ENCODE measurements around the gene RIPOR2.
A peak's percentile ranks its signal among the peaks of the same experiment; 100 is the strongest.

RIPOR2 gene

DNA sequence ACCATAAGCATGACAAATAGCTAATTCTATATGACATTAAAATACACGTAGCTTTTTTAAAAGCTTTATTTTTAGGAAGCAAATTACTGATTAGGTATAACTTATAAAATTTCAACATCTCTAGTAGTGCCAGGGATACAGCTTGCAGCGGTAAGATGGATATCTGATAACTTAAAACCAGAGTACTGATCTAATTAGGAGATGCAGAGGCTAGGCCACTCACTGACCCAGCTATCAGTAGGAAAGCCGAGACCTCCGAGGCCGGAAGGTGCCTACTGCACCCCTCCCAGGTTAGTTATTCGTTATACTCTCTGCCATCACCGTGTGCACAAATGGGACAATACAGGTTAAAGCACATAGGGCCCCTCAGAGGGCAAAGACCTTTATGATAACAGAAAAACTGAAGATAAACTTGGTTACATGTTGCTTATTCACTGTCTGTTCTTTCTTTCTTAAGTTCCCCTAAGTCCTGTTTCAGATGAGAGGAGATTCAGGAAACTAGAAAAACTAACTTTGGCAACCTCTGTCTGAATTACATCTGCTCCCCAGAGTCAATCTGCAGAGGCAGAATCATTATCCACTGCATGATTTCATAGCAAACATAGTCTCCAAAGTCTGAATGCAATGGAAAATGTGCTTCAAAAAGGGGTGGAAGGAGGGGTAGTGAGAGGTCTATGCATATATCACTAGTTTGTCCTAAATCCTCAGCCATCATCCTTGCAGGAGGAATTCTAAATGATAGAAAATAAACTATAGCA, 60.8 kb downstream of the RIPOR2 start:
- no peak for DNase-seq

DNA sequence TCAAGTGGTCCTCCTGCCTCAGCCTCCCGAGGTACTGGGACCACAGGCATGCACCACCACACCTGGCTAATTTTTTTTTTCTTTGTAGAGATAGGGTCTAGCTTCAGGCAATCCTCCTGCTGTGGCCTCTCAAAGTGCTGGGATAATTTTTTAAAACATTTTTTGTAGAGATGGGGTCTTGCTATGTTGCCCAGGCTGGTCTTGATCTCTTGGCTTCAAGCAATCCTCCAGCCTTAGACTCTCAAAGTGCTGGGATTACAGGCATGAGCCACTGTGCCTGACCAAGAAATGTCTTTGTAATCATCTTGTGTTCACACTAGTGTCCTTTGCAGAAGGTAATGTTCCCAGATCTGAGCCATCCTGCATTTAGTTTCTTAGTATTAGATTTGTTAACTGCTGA, 61.6 kb downstream of the RIPOR2 start:
- no peak for DNase-seq

DNA sequence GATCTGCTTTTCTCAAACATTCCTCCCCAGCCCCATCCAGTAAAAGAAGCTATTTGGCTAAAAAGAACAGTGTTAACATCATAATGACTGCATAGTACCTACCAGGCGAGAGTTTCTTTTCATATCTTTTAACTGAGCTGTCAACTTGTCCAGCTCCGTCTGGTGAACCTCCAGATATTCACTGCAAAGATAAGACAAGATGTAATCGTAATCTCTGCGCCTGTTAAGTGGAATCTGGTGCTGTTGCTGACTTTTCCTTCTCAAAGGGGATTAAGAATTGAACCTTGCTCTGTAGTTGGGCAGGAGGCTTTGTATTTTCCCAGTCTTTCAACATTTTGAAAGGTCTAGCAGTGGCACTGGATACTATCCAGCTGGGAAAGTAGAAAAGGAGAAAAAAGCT, 63.0 kb downstream of the RIPOR2 start:
- no peak for DNase-seq

DNA sequence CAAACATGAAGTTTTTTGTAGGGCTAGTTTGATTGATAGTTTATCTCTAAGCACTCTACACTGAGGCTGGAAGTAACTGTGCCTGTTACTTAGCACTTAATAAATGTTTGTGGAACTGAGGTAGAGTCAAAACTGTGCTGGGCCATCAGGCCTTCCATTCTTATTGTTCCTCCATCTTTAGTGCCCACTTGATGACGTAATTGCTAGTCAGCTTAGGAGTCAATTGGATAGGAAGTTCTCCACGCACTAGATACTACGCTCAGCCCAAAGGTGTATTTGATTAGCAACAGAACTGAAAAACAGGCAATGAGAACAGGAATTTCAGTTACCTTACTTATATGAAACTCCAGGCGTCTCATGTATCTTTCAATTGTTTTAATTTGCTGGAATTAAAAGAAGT, 67.0 kb downstream of the RIPOR2 start:
- DNase-seq: no peak

DNA sequence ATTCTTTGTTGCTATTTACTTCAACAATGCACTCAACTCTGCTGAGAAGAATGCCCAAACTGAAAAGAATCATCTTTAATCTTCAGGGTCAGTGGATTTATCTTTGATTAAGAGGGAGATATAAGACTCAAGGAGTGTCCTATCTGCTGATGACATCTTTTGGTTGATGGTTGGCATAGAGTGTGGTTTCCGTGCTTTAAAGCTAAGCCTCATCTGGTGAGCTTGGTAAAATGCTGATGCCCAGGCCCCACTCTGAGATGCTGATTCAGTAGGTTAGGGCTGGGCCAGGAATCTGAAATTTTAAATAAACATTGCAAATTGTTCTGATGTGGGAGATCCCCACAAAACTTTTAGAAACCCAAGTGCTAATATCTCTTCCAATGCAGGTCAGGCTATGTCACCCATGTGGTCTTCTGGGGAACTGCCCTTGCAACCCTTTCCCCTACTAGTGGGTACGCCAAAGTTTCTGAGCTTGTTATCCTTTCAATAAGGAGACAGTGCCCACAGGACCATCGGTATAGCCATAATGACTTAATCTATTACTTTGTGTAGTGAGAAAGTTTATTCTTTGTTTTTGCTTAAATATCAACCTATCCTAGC, 68.6 kb downstream of the RIPOR2 start:
- no peak for DNase-seq

DNA sequence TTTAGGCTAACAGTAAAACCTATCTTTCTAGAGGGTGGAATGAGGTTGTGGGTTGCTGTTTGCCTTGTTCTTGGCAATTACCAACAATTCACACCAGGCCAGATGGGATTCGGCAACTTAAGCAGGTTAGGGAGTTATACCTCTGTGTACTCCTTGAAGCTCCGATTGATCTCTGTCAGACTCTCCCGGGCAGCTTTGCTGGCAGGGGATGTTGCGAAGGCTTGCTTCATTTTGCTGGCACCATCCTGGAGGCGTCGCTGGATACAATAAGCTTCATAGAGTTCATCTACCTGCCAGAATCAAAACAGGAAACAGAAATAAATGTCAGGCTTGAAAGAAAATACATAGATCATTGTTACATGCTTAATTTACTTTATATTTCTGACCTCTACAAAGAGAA, 70.6 kb downstream of the RIPOR2 start:
- DNase-seq: no peak

DNA sequence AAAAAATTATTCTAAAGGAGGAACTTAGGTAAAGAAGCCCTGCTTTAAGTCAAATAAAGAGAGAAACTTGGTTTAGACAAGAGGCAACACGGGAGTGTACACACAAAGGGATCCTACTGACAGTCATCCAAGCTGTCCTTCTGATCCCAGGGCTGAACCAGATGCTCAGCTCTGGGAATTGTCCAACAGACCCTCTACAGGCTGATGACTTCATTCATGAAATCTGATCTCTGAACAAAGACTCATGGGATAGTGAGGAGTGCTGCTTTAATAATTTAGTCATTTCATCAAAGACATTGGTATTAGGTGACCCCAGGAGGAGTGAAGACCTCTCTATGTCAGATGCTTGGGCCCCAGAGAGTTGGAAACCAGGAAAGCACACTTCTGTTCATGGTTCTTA, 71.4 kb downstream of the RIPOR2 start:
- DNase-seq: no peak

DNA sequence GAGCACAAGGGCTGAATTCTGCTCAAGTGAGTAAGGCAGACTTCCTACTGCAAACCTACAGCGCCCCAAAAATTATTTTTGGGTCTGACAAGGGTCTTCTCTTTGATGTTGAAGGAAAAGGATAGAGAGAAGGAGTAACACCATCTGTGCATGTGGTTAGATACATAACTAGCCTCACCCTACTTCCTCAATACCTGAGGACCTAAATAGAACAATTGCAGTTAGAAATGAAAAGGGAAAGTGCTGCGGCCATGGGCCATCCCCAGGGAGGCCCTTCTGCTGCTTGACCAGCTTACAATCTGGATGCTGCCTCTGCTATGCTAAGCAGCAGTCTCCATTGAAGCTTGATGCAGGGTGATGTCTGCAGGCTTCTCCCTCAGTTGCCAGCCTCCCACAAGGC, 73.8 kb downstream of the RIPOR2 start:
- DNase-seq: no peak

DNA sequence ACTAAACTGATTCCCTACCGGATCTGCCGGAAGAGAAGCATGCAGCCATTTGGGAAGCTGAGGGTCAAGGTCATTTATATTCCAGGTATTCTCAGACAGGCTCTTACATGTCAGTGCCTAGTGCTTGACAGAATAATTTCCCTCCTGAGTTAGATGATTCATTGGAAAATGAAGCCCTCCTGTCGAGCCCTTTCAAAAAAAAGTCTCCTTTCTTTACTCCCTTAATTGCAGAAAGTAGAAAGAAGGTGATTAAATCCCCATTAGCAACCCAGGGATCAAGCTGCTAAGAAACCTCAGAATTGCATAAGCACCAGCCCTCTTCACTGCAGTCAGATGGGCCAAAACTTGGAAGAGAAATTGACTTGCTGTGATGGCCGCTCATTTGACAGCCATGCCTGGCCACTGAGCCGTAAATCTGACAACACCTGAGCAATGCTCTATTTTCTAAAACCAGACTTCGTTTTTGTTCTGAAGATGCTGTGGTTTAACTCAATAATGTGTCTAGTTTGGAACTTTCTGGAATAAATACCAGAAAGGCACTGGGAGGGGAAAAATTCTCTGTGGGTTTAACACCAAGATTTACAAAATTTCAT, 76.1 kb downstream of the RIPOR2 start:
- DNase-seq: no peak

DNA sequence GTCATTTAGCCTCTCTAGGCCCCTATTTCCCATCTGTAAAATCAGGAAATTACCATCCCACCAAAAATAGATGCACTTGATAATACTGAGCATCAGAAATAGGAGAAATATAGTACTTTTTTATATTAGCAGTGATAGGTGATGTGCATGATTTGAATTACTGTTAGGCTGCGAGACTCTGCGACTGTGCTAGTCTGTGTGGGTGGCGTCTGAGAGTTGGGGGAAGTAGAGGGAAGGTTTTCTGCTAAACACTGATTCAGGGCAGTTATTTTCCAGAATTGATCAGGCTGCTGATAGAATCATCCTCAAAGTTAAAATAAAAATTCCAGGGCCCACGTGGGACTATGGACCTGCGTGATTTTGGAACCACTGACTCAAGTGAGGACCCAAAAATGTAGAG, 76.6 kb downstream of the RIPOR2 start:
- no peak for DNase-seq

DNA sequence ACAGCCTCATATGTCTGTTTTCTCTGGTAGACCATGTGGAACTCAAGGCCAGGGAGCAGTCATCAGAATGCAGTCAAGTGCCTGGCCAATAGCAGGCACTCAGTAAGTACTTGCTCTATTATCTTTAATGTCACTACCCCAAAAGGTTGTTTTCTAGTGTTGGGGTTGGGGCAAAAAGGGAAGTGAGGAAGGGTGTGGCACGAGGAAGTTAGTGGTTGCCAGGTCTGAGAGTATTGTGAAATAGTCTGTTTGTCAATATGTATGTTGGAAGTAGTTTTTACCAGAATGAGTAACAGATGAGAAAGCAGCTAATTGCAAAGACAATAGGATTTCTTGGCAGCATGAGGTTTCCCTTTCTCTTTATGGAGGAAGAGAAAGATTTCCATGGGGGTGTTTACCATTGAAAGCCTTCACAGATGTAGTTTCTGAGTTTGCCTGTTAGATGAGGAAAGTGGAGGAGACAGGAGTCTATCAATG, 77.5 kb downstream of the RIPOR2 start:
- peak; percentile 32 for DNase-seq

DNA sequence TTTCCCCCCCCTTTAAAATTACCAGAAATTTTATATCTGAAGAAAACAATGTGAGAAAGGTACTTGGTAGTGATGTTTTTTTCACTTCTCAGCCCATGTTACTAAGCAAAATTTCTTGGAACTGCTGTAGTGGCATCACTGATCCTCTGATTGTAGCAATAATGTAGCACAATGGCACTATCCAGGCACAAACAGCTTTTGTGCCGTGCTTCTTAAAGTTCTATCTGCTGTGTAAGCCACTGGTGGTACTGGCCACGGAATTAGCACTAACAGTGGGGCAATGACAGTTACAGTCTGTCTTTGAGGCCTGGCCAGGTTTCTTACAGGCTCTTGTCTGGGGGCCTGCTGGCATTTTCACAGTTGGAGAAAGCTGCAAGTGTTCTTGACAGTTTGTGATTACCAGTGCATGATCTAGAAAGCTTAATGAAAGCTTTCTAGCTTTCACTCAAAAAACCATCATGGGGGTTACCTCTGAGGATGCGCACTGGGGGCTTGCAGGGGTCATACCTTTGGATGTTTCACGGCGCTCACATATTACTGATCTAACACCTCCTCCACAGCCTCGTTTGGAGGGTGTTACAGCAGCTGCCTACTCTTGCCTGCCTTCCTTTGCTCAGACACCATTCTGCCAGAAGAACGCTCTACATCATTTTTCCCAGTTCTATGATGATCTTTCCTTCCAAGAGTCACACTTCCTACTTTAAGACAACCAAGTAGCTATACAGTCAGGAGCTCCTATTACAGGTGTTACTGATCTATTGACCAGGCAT, 78.7 kb downstream of the RIPOR2 start:
- no peak for DNase-seq

DNA sequence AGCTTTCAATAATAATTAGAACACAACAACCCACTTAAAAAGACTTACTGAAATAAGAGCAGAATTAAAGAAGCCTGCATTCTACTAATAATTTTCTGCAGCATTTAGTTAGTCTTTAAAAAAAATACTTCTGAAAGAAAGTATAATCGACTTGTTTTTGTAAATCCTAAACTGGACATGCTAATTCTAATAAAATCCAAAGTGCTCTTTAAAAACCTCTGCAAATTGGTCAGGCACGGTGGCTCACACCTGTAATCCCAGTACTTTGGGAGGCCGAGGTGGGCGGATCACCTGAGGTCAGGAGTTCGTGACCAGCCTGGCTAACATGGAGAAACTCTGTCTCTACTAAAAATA, 79.5 kb downstream of the RIPOR2 start:
- DNase-seq: no peak

DNA sequence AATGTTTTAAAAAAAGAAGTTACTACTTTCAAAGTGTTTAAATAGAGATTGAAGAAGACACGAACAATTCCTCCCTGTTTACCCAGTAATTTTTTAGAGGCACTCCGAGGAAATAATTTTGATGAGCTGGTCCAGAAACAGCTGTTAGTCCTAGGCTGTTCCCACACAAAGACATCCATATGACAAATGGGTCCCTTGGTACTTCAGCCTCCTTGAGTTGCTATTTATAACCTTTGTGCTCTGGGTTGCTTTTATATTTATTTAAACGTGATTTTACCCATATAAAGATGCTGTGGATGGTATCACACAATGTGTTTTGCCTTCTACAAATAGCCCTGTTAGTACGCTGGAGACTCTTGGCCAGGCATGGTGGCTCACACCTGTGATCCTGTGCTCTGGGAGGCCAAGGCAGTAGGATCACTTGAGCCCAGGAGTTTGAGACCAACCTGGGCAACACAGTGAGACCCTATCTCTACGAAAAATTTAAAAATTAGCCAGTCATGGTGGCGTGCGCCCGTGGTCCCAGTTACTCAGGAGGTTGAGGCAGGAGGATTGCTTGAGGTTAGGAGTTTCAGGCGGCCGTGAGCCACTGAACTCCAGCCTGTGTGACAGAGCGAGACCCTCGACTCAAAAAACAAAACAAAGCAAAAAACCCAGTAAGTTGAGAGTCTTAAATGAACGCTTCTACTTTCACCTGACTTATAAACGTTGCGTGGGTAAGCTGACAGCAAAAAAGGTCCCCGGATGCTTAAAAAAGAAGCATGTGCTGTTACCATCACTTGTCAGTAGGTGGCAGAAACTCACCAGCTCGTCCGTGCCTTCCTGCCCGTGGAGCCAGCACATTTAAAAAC, 80.1 kb downstream of the RIPOR2 start:
- DNase-seq: peak; percentile 65

DNA sequence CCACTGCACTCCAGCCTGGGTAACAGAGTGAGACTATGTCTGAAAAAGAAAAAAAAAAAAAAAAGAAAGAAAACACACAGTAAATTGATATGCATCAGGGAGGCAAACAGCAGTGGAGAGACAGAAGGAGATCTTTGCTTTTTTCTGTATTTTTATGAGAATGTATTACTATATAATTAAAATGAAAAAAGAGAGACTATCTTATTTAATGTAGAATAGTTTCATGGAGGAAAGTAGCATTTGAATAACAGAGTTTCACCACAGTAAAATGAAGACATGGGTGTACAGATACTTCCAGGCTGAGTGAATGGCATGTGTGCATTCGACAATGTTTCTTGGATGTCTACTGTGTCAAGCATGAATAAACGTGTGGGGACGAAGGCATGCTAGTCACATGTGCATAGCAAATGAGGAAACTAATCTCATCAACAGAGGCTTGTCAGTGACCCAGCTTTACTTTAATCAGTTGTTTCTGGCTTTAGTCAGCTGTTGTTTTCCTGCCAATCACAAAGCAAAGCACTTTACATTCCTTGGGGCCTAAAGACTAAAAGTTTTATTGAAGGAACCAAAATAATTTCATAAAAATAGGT, 81.6 kb downstream of the RIPOR2 start:
- no peak for DNase-seq

DNA sequence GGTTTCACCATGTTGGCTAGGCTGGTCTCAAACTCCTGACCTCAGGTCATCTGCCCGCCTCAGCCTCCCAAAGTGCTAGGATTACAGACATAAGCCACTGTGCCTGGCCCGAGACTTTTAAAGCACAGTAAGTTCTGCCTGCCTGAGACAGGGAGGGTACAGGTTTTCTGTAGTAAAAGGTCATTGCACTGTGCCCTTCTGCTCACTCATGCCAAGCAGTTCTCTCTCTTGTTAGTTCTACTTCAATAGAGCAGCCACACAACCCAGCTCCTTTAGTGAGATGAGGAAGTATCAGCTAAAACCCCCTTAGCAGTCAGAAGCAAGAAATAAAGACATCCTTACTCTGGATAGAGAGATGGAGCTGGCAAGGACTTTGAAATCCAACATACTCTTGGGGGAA, 84.7 kb downstream of the RIPOR2 start:
- DNase-seq: no peak

DNA sequence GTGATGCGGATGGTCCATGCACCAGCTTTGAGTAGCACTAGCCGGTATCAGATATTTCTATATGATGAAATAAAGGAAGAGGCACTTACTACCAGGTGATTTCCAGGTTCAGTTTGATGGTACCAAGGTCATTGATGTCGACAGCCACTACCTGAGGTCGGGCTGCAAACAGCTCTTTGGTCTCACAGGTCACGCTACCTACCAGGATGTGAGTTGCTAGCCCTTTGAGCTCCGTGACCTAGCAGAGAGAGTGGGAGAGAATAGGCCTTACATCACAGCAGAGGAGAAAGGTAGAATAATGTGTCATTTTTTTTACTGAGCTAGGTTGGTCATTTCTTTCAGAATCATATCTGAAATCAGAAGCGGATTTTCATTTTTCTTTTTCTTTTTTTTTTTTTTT, 86.0 kb downstream of the RIPOR2 start:
- no peak for DNase-seq

DNA sequence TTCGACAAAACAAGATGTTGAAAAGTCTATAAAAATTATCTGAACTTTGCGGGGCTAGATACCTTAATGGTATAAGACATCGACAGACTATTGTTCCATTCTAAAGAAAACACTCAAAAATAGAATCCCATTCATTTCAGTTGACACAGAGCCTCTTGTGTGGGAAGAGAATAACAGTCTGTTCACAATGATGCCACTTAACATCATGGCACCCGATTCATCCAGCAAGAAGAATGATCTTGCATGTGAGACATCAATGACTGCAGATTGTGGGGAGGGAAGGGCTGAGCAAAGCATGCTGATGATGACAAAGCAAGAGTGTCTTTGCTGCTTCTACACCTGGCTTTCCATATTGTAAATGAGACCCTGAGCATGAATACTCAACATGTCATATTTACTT, 87.3 kb downstream of the RIPOR2 start:
- DNase-seq: no peak

DNA sequence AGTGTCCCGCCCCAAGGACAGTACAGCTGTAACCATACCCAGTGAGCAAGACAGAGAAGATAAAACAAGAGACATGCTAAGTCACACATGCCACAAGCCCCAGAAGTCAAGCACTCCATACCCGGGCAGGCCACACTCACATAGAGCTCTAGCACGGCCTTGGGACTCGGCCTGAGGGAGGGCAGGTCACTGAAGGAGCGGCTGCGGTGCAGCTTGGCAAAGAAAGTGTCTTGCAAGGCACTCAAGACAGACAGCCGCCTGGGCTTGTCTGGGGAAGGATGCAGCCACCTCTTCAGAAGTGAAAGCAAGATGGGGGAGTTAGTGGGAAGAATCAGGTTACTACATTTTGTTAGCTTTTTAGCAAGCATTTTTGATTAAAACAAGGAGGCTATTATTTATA, 88.4 kb downstream of the RIPOR2 start:
- no peak for DNase-seq

DNA sequence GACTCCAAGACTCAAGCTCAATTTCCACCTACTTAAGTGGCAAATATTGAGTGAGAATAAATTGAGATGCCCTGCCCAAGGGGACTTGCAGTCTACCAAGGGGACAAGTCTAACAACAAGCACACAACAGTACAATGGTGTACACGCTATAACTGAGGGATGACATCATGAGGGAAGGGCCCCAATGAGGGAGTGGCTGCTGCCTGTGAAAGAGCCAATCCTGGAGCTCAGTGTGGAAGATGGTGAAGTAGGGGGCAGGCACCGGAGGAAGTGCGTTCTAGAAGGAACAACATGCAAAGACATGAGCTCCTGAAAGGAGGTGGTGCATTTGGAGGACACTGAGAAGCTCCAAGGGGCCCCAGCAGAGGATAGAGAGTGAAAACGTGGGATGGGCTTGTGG, 90.2 kb downstream of the RIPOR2 start:
- DNase-seq: no peak

DNA sequence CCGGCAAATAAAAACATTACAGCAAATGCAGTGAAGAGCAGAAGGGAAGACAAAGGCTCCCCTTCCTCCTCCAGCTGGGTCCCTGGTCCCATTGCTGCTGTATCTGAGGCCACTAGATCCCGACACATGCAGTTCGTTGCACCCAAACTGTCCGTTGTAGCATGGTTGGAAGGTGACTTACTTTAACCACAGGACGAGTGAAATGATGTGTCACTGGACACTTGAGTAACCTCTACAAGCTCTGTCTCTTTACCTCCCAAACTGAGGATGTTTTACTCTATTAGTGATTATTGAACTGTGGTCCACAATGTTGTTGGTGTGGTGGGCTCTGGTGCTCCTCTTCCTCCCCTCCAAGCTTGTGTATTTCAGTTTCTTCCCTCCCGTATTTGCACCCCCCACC, 90.9 kb downstream of the RIPOR2 start:
- DNase-seq: no peak

DNA sequence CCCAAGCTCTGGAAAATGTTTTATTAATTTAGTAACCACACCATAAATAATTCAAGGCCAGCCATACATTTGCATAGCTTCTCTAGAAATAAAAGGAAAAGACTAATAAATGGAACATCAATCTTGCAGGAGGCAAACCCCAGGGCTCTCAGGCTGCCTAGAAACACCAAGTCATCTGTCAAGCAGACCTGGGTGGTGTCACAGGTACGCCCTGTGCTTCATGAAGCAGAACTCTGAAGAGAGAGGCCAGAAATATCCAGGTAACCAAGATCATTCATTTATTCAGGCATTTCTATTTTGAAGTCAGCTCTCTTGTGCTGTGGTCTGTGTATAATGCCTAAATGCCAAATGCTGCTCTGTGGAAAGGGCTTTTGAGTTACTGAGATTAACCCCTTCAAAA, 91.7 kb downstream of the RIPOR2 start:
- DNase-seq: no peak
